DND-41 (cell line): ENCODE data around the gene MALL.
"Not testable (repeated sequence)": the region's sequence is repeated elsewhere in the genome, so short reads cannot be mapped to it uniquely, and the experiment has no call there.

ENCODE experiments used
- ATAC-seq: fragments of 200-7000 bp; cut with Tn5 transposase; 3 replicates; pipeline ENCODE4 v1.9.1; 2021; ENCODE audit warnings: low read depth; ENCODE audit not compliant: insufficient read depth
- DNase-seq: peaks from one replicate; pipeline ENCODE4 v3.0.0-alpha.2; 2020
- H2AFZ ChIP-seq: 2 replicates; pipeline ENCODE4 v1.6.0; 2012; ENCODE audit warnings: low read depth, low read length
- H3K27ac ChIP-seq: 2 replicates; pipeline ENCODE4 v1.5.1; 2012; ENCODE audit warnings: low read length, inconsistent platforms
- H3K27me3 ChIP-seq: fragments of 200-600 bp; sonication (generic); 2 replicates; pipeline ENCODE4 v1.6.0; 2012; ENCODE audit warnings: low read length, mild to moderate bottlenecking, inconsistent platforms; ENCODE audit not compliant: insufficient read depth, poor library complexity
- H3K36me3 ChIP-seq: 2 replicates; pipeline ENCODE4 v1.5.1; 2012; ENCODE audit warnings: low read length, inconsistent platforms; ENCODE audit not compliant: insufficient read depth
- H3K4me1 ChIP-seq: 2 replicates; pipeline ENCODE4 v1.5.1; 2012; ENCODE audit warnings: mild to moderate bottlenecking, low read length; ENCODE audit not compliant: insufficient read depth
- H3K4me2 ChIP-seq: 2 replicates; pipeline ENCODE4 v1.6.0; 2012; ENCODE audit warnings: mild to moderate bottlenecking, moderate library complexity, low read length, inconsistent platforms; ENCODE audit not compliant: insufficient read depth
- H3K4me3 ChIP-seq, 2 experiments: fragments of 200-600 bp in 1 of 2; shearing (Covaris generic) in 1 of 2; 2 replicates each; pipeline ENCODE4 v1.5.1; 2012 to 2016; ENCODE audit warnings: inconsistent platforms in 2 of 2, low read length in 2 of 2, mild to moderate bottlenecking in 2 of 2, low read depth in 1 of 2, moderate library complexity in 1 of 2
- H3K79me2 ChIP-seq: 2 replicates; pipeline ENCODE4 v1.6.0; 2012; ENCODE audit warnings: low read length, inconsistent platforms; ENCODE audit not compliant: insufficient read depth
- H3K9ac ChIP-seq: 2 replicates; pipeline ENCODE4 v1.6.0; 2012; ENCODE audit warnings: low read depth, mild to moderate bottlenecking, inconsistent platforms, low read length, moderate library complexity
- H3K9me3 ChIP-seq: 2 replicates; pipeline ENCODE4 v1.5.1; 2012; ENCODE audit warnings: low read length, moderate library complexity, mild to moderate bottlenecking, inconsistent platforms; ENCODE audit not compliant: insufficient read depth, severe bottlenecking
- H4K20me1 ChIP-seq: 2 replicates; pipeline ENCODE4 v1.6.0; 2012; ENCODE audit warnings: low read length; ENCODE audit not compliant: insufficient read depth
- CTCF ChIP-seq: IDR thresholded peaks from 2 replicates; pipeline ENCODE4 v1.5.1; 2012; ENCODE audit warnings: borderline replicate concordance, low read length, moderate library complexity, mild to moderate bottlenecking; ENCODE audit not compliant: poor library complexity, severe bottlenecking; ENCODE audit errors: extremely low read depth
- EZH2 ChIP-seq: IDR thresholded peaks from 3 replicates; pipeline ENCODE4 v1.6.1; 2012; ENCODE audit warnings: borderline replicate concordance, low read depth, mild to moderate bottlenecking, moderate library complexity, low read length, inconsistent platforms; ENCODE audit not compliant: severe bottlenecking

Gene MALL

GRCh38 chr2:110116033-110116710, 550 bp upstream of the MALL start:
- H3K79me2 ChIP-seq: no peaks in the 10 kb centered on the region
- H3K9me3 ChIP-seq: no peaks in the 10 kb centered on the region
- no peaks in the 10 kb centered on the region for H4K20me1 ChIP-seq
- peaks cover 18% of the 10 kb centered on the region for H3K27me3 ChIP-seq
- ATAC-seq (no peak), DNase-seq (no peak)
- H3K4me3 ChIP-seq: no peak overlapping the region
- H2AFZ ChIP-seq: no peak overlapping the region
- H3K4me1 ChIP-seq: no peaks in the 10 kb centered on the region
- no peak overlapping the region for H3K9ac ChIP-seq
- H3K27ac ChIP-seq: no peak overlapping the region
- H3K4me2 ChIP-seq: no peak overlapping the region
- H3K36me3 ChIP-seq: no peaks in the 10 kb centered on the region
- TF ChIP-seq CTCF (no peak), EZH2 (no peak)

DNA sequence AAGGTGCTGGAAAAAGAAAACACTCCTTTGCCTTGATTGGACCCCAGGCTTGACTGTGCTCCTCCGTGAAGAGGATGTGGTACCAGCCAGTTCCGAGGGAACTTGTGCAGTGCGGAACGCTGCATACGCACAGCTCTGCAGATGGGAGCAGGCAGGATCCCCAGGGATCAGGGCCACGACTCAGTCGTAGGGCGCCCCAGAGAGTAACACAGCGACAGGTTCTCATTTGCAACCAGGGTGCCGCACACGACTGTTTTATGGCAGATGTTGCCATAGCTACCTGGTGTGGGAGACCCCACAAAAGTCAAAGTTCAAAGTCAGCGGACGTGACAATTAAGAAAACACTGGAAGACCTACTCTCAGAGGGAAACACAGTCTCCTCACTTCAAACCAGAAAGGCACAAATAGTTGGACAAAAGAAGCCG, 779 bp downstream of the MALL start:
- peaks cover 13% of the 10 kb centered on the region for H3K27me3 ChIP-seq
- no peak for ATAC-seq
- no peaks in the 10 kb centered on the region for H3K9me3 ChIP-seq
- no peaks in the 10 kb centered on the region for H3K79me2 ChIP-seq
- H3K36me3 ChIP-seq: no peaks in the 10 kb centered on the region
- no peak for DNase-seq
- no peak overlapping the region for H3K4me2 ChIP-seq
- no peaks in the 10 kb centered on the region for H4K20me1 ChIP-seq
- no peak for TF ChIP-seq CTCF
- TF ChIP-seq EZH2: no peak
- H2AFZ ChIP-seq: no peak overlapping the region
- H3K4me3 ChIP-seq: no peak overlapping the region
- H3K9ac ChIP-seq: no peak overlapping the region
- H3K27ac ChIP-seq: no peak overlapping the region
- H3K4me1 ChIP-seq: no peaks in the 10 kb centered on the region

DNA sequence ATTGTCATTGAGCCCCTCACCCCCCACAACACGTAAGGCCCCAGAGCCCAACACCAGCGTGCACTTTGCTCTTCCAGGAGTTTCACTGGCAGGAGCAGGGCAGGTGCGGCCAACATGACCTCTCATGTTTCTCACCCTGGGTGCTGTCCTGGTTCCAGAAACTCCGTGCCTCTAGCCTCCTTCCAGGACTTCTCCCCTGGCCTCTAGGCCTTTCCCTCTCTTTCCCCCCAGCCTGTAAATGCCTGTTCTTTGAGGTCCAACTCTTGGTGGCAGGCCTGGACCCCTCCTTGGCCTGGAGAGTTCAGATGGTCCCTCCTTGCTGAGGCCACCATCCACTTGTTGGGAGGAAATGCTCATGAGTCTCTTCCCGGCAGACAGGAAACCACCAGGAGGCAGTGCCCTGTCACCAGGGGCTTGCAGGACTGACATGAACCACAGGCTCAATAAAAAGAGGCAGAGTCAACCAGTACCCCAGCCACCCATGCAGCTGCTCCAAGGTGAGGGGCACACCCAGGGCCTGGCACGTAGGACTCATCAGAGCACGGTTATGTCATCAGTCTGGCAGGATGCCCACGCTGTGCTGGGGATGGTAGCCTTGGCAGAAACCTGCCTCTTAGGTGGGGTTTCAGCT, 1.5 kb downstream of the MALL start:
- Histone ChIP-seq H3K27me3 (peaks cover 12% of the 10 kb centered on the region), H3K27ac (no peak overlapping the region), H4K20me1 (no peaks in the 10 kb centered on the region), H3K4me1 (no peaks in the 10 kb centered on the region), H3K4me3 (no peak overlapping the region), H2AFZ (no peak overlapping the region), H3K9ac (no peak overlapping the region), H3K4me2 (no peak overlapping the region), H3K36me3 (no peaks in the 10 kb centered on the region), H3K79me2 (no peaks in the 10 kb centered on the region), H3K9me3 (no peaks in the 10 kb centered on the region)
- peak; percentile 41 for DNase-seq
- TF ChIP-seq EZH2: no peak
- TF ChIP-seq CTCF: peak; percentile 41
- peak; percentile 78 for ATAC-seq

GRCh38 chr2:110108291-110108690, 7.3 kb downstream of the MALL start:
- not testable (repeated sequence) for H4K20me1 ChIP-seq, H3K79me2 ChIP-seq, ATAC-seq, H3K9ac ChIP-seq, H3K9me3 ChIP-seq, H3K27me3 ChIP-seq, H2AFZ ChIP-seq, H3K4me3 ChIP-seq, H3K36me3 ChIP-seq, H3K4me2 ChIP-seq, DNase-seq, H3K4me1 ChIP-seq, H3K27ac ChIP-seq
